ENCODE measurements around the gene ACO1.

Gene ACO1

GRCh38 chr9:32401488-32401887 lies 17.0 kb downstream of the ACO1 start:
- H3K4me3 ChIP-seq (ENCODE audit: low read depth, low read length), result no peak overlapping the region
- H3K9me3 ChIP-seq (ENCODE audit: control insufficient read depth, insufficient read depth, low read depth, low read length), result no peaks in the 10 kb centered on the region
- no peak overlapping the region for H3K27ac ChIP-seq (ENCODE audit: low read depth, low read length)

DNA sequence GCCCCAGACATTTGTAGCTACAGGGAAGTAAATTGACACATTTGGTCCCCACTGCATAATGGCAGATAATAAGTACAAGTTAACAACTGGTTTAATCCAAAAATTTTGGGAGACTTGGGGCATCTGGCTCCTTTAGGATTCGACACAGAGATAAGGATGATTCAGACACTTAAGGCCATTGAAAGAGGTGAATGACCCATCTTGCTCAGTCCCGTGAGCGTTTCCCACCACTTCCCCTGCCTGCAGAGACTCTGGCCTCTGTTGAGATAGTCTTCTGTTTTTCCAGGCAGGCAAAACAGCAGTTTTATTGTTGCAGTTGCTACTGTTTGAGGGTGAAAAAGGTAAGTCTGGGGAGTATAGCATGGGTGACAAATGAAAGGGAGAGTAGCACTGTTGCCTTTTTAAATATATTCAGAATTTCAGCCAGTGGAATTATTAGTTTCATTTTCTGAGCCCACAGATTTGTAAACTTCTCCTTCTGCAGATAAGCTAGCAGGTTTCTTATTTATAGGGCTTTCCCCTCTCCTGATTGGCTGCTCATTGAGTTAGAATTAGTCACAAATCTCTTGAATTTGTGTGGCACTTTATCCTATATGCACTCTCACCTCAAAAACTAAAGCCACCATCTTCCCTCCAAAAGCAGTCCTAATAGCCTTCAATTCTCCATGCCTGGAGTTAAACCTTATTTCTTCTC lies 19.3 kb downstream of the ACO1 start:
- Histone ChIP-seq H3K4me1 (ENCODE audit: control insufficient read depth, insufficient read depth, low read length) (peaks cover 7% of the 10 kb centered on the region), H3K36me3 (ENCODE audit: control insufficient read depth, insufficient read depth, low read length) (peaks cover 32% of the 10 kb centered on the region), H3K27ac (ENCODE audit: low read depth, low read length) (no peak overlapping the region), H3K4me3 (ENCODE audit: low read depth, low read length) (no peak overlapping the region), H3K9me3 (ENCODE audit: control insufficient read depth, insufficient read depth, low read depth, low read length) (no peaks in the 10 kb centered on the region), H3K27me3 (ENCODE audit: control insufficient read depth, insufficient read depth, low read length) (no peaks in the 10 kb centered on the region), H3K9ac (ENCODE audit: low read length) (no peak overlapping the region)

More at GRCh38 chr9:32401488-32401887, 17.0 kb downstream of the ACO1 start:
- H3K9ac ChIP-seq (ENCODE audit: low read length), result no peak overlapping the region
- H3K4me1 ChIP-seq (ENCODE audit: control insufficient read depth, insufficient read depth, low read length), result peaks cover 7% of the 10 kb centered on the region
- H3K36me3 ChIP-seq (ENCODE audit: control insufficient read depth, insufficient read depth, low read length), result peaks cover 12% of the 10 kb centered on the region
- no peaks in the 10 kb centered on the region for H3K27me3 ChIP-seq (ENCODE audit: control insufficient read depth, insufficient read depth, low read length)

DNA sequence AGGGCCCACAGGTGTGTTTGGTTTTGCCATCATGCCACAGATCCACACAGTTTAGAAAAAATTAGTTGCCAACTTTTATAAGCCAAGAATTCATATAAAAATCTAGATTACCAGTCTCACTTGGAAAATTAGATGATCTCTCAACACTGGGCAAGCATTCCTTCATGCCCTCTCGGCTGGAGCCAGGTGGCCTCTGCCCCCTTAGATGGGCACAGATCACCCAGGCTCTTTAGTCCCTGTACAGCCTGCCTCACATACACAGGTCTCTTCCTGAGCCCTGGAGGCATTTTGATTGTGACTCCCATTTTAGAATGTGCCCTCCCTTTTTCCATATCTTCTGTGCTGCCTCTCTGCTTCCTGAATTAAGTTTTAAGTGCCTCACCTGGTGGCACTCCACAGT lies 20.0 kb downstream of the ACO1 start:
- Histone ChIP-seq H3K9ac (ENCODE audit: low read length) (no peak overlapping the region), H3K27ac (ENCODE audit: low read depth, low read length) (no peak overlapping the region), H3K9me3 (ENCODE audit: control insufficient read depth, insufficient read depth, low read depth, low read length) (no peaks in the 10 kb centered on the region), H3K27me3 (ENCODE audit: control insufficient read depth, insufficient read depth, low read length) (no peaks in the 10 kb centered on the region), H3K4me3 (ENCODE audit: low read depth, low read length) (no peak overlapping the region), H3K4me1 (ENCODE audit: control insufficient read depth, insufficient read depth, low read length) (peaks cover 2% of the 10 kb centered on the region), H3K36me3 (ENCODE audit: control insufficient read depth, insufficient read depth, low read length) (peaks cover 37% of the 10 kb centered on the region)

DNA sequence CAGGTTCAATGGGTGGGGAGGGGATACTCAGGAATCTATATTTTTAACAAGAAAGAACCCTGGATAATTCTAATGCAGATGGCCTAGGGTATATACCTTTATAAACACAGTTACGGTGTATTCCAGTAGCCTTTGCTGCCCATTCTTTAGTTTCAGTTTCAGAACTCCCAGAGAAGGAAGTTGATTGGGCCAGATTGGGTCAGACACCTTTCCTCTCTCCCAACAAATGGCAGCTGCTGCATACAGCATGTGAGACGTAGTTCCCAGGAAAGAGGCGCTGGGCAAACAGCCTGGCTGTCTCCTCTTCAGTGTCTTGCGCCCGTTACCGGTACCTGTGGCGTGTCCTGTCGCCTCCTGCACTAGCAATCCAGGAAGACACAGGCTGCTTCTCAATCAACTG lies 20.4 kb downstream of the ACO1 start:
- no peak overlapping the region for H3K9ac ChIP-seq (ENCODE audit: low read length)

GRCh38 chr9:32405506-32405905 lies 21.1 kb downstream of the ACO1 start:
- Histone ChIP-seq H3K4me1 (ENCODE audit: control insufficient read depth, insufficient read depth, low read length) (no peaks in the 10 kb centered on the region; the same call in 1 of the 2 replicates), H3K4me3 (ENCODE audit: low read depth, low read length) (no peak overlapping the region), H3K27ac (ENCODE audit: low read depth, low read length) (no peak overlapping the region), H3K9ac (ENCODE audit: low read length) (no peak overlapping the region), H3K36me3 (ENCODE audit: control insufficient read depth, insufficient read depth, low read length) (peaks cover 42% of the 10 kb centered on the region), H3K9me3 (ENCODE audit: control insufficient read depth, insufficient read depth, low read depth, low read length) (no peaks in the 10 kb centered on the region), H3K27me3 (ENCODE audit: control insufficient read depth, insufficient read depth, low read length) (no peaks in the 10 kb centered on the region)

More for the DNA sequence above, 20.4 kb downstream of the ACO1 start:
- Histone ChIP-seq H3K9me3 (ENCODE audit: control insufficient read depth, insufficient read depth, low read depth, low read length) (no peaks in the 10 kb centered on the region), H3K4me1 (ENCODE audit: control insufficient read depth, insufficient read depth, low read length) (no peaks in the 10 kb centered on the region; the same call in 1 of the 2 replicates), H3K36me3 (ENCODE audit: control insufficient read depth, insufficient read depth, low read length) (peaks cover 40% of the 10 kb centered on the region), H3K4me3 (ENCODE audit: low read depth, low read length) (no peak overlapping the region), H3K27me3 (ENCODE audit: control insufficient read depth, insufficient read depth, low read length) (no peaks in the 10 kb centered on the region), H3K27ac (ENCODE audit: low read depth, low read length) (no peak overlapping the region)

DNA sequence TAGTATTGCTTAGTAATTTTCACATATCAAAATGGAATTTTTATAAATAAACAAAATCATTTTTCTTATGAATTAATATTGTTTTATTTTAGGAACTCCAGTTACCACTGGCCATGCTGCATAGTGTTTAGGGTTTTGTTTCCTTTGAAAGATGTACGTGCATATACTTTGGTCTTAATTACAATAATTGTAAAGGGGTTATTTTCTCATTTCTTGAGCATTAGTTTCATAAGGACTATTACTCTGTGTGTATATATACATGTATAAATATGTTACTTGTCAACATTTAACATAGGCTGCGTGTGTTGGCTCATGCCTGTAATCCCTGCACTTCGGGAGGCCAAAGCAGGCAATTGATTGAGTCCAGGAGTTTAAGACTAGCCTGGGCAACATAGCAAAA lies 21.6 kb downstream of the ACO1 start:
- H3K4me3 ChIP-seq (ENCODE audit: low read depth, low read length), result no peak overlapping the region
- no peaks in the 10 kb centered on the region for H3K27me3 ChIP-seq (ENCODE audit: control insufficient read depth, insufficient read depth, low read length)
- peaks cover 46% of the 10 kb centered on the region for H3K36me3 ChIP-seq (ENCODE audit: control insufficient read depth, insufficient read depth, low read length)
- no peaks in the 10 kb centered on the region for H3K9me3 ChIP-seq (ENCODE audit: control insufficient read depth, insufficient read depth, low read depth, low read length)
- H3K4me1 ChIP-seq (ENCODE audit: control insufficient read depth, insufficient read depth, low read length), result no peaks in the 10 kb centered on the region; the same call in 1 of the 2 replicates
- H3K27ac ChIP-seq (ENCODE audit: low read depth, low read length), result no peak overlapping the region
- no peak overlapping the region for H3K9ac ChIP-seq (ENCODE audit: low read length)

GRCh38 chr9:32411753-32412152 lies 27.3 kb downstream of the ACO1 start:
- H3K4me1 ChIP-seq (ENCODE audit: control insufficient read depth, insufficient read depth, low read length), result no peaks in the 10 kb centered on the region
- H3K27ac ChIP-seq (ENCODE audit: low read depth, low read length), result no peak overlapping the region
- peaks cover 39% of the 10 kb centered on the region for H3K36me3 ChIP-seq (ENCODE audit: control insufficient read depth, insufficient read depth, low read length)
- H3K9ac ChIP-seq (ENCODE audit: low read length), result no peak overlapping the region
- no peaks in the 10 kb centered on the region for H3K9me3 ChIP-seq (ENCODE audit: control insufficient read depth, insufficient read depth, low read depth, low read length)
- H3K4me3 ChIP-seq (ENCODE audit: low read depth, low read length), result no peak overlapping the region
- no peaks in the 10 kb centered on the region for H3K27me3 ChIP-seq (ENCODE audit: control insufficient read depth, insufficient read depth, low read length)

GRCh38 chr9:32412440-32412839 lies 28.0 kb downstream of the ACO1 start:
- Histone ChIP-seq H3K9me3 (ENCODE audit: control insufficient read depth, insufficient read depth, low read depth, low read length) (no peaks in the 10 kb centered on the region), H3K9ac (ENCODE audit: low read length) (no peak overlapping the region), H3K4me3 (ENCODE audit: low read depth, low read length) (no peak overlapping the region), H3K4me1 (ENCODE audit: control insufficient read depth, insufficient read depth, low read length) (no peaks in the 10 kb centered on the region), H3K27me3 (ENCODE audit: control insufficient read depth, insufficient read depth, low read length) (no peaks in the 10 kb centered on the region), H3K36me3 (ENCODE audit: control insufficient read depth, insufficient read depth, low read length) (peaks cover 35% of the 10 kb centered on the region), H3K27ac (ENCODE audit: low read depth, low read length) (no peak overlapping the region)

DNA sequence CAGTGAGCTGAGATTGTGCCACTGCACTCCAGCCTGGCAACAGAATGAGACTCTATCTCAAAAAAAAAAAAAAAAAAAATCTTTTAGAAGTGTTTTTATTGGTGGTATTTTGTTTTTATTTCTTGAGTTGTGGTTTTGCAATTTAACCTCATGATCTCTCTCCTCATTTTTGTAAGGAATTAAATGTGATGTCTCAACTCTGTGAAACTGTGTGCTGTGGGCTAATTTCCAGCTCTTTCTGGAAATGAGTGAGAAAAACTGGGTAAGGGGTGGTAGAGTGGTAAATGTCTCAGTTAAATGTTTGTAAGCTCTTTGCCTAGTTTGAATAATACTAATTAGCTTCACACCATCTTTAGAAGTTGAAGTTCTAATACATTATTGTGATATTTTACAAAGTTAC lies 29.0 kb downstream of the ACO1 start:
- no peaks in the 10 kb centered on the region for H3K9me3 ChIP-seq (ENCODE audit: control insufficient read depth, insufficient read depth, low read depth, low read length)
- no peak overlapping the region for H3K27ac ChIP-seq (ENCODE audit: low read depth, low read length)
- no peak overlapping the region for H3K4me3 ChIP-seq (ENCODE audit: low read depth, low read length)
- peaks cover 33% of the 10 kb centered on the region for H3K36me3 ChIP-seq (ENCODE audit: control insufficient read depth, insufficient read depth, low read length)
- no peak overlapping the region for H3K9ac ChIP-seq (ENCODE audit: low read length)
- H3K27me3 ChIP-seq (ENCODE audit: control insufficient read depth, insufficient read depth, low read length), result no peaks in the 10 kb centered on the region
- H3K4me1 ChIP-seq (ENCODE audit: control insufficient read depth, insufficient read depth, low read length), result no peaks in the 10 kb centered on the region

DNA sequence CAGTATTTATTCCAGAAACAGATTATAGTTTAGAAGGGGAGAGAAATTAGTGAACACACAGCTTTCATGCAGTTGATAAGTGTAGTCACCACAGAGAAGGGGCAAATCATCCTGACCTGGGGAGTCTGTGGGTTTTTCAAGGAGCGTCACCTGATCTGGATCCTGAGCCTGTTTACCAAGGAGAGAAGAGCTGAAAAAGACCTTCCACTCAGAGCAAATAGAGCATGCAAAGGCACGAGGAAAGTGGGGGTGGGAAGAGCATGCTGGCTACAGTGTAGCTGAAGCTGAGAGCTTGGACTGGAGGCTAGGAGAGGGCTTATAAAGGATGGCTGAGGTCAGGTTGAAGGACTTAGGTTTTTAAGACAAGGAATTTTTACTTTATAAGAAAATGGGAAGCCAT lies 30.4 kb downstream of the ACO1 start:
- Histone ChIP-seq H3K27ac (ENCODE audit: low read depth, low read length) (no peak overlapping the region), H3K27me3 (ENCODE audit: control insufficient read depth, insufficient read depth, low read length) (no peaks in the 10 kb centered on the region), H3K36me3 (ENCODE audit: control insufficient read depth, insufficient read depth, low read length) (peaks cover 26% of the 10 kb centered on the region), H3K9me3 (ENCODE audit: control insufficient read depth, insufficient read depth, low read depth, low read length) (no peaks in the 10 kb centered on the region), H3K9ac (ENCODE audit: low read length) (no peak overlapping the region), H3K4me1 (ENCODE audit: control insufficient read depth, insufficient read depth, low read length) (no peaks in the 10 kb centered on the region), H3K4me3 (ENCODE audit: low read depth, low read length) (no peak overlapping the region)

- H3K4me1 ChIP-seq (ENCODE audit: control insufficient read depth, insufficient read depth, low read length), result no peaks in the 10 kb centered on the region
- no peak overlapping the region for H3K9ac ChIP-seq (ENCODE audit: low read length)
- H3K36me3 ChIP-seq (ENCODE audit: control insufficient read depth, insufficient read depth, low read length), result peaks cover 43% of the 10 kb centered on the region
- H3K27ac ChIP-seq (ENCODE audit: low read depth, low read length), result no peak overlapping the region
- H3K4me3 ChIP-seq (ENCODE audit: low read depth, low read length), result no peak overlapping the region
- H3K9me3 ChIP-seq (ENCODE audit: control insufficient read depth, insufficient read depth, low read depth, low read length), result no peaks in the 10 kb centered on the region
- H3K27me3 ChIP-seq (ENCODE audit: control insufficient read depth, insufficient read depth, low read length), result no peaks in the 10 kb centered on the region
Measured at GRCh38 chr9:32419921-32420320, 35.5 kb downstream of the ACO1 start.

Measured in HUES6 (cell line).